G401.6 (cell line): ENCODE results near the gene FOXRED1.
A peak's percentile ranks its signal among the peaks of the same experiment; 100 is the strongest.
"Not testable (repeated sequence)": the region's sequence is repeated elsewhere in the genome, so short reads cannot be mapped to it uniquely, and the experiment has no call there.

Experiments
- FAIRE-seq: peaks from 2 replicates; lab custom pipeline; 2012; peaks lifted over from hg19 to GRCh38; lab: Jason Lieb, UNC

Gene FOXRED1

GRCh38 chr11:126268708-126269579, at the start of gene FOXRED1, which contains the start of gene SRPRA:
TSS of gene FOXRED1 (plus strand) at chr11:126269154. CDS start at chr11:126269207, 53 bp downstream.
TSS of gene SRPRA (minus strand) at chr11:126268895. CDS start at chr11:126268804, 91 bp downstream.
- peak; percentile 98 for FAIRE-seq

DNA sequence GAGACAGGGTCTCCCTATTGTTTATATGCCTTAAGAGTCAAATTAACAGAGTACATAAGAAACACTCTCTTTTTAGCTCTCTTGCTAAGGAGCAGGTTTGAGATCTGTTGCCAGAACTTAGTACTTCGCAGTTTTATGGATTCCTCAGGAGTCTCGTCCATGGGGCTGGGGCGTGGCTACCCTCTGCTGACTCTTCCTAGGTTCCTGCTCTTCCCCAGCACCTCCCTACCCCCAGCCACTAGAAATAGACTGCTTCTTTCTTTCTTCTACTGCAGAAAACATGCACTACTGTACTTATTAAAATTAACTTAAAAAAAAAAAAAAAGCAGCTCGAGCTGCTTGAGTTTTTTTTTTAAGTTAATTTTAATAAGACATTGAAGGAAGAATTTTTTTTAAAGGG, 49.4 kb upstream of the FOXRED1 start:
- no peak for FAIRE-seq

- FAIRE-seq, result no peak
Observed at GRCh38 chr11:126224647-126225294, 44.2 kb upstream of the FOXRED1 start.

DNA sequence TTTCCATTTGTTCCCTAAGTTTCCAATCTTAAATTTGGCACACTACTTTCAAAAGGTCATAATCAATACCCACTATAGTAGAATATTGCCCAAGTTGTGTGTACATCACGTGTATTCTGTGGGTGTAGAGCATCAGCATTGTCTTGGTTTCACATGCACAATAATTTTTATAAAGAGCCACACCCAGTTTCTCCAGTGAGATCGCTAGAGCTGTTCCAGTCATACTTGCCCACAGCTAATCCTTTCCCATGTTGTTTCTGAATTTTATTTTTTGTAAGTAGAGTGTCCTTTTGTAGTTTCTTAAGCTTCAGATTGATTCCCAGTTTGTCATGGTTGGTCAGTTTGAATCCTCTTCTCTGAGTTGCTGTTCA, 43.7 kb upstream of the FOXRED1 start:
- no peak for FAIRE-seq

DNA sequence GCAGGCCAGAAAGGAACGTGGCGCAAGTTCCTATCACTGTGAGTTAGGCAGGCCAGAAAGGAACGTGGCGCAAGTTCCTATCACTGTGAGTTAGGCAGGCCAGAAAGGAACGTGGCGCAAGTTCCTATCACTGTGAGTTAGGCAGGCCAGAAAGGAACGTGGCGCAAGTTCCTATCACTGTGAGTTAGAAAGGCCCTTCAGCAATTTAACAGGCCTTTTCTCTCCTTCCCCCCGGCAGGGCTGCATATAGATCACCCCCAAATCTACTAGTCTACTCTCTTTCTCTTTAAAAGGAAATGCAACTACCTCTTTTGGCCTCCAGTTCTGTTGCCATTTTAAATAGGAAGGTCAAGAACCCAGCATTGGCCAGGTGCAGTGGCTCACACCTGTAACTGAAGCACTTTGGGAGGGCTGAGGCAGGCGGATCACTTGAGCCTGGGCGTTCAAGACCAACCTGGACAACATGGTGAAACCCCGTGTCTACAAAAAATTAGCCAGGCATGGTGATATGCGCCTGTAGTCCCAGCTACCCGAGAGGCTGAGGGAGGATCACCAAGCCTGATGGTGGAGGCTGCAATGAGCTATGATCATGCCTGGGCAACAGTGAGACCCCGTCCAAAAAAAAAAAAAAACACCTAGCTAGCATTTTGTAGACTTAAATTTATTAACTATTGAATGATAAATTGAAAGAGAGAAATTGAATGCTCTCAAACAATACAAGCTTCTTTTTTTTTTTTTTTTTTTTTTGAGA, 42.4 kb upstream of the FOXRED1 start:
- FAIRE-seq, result no peak

DNA sequence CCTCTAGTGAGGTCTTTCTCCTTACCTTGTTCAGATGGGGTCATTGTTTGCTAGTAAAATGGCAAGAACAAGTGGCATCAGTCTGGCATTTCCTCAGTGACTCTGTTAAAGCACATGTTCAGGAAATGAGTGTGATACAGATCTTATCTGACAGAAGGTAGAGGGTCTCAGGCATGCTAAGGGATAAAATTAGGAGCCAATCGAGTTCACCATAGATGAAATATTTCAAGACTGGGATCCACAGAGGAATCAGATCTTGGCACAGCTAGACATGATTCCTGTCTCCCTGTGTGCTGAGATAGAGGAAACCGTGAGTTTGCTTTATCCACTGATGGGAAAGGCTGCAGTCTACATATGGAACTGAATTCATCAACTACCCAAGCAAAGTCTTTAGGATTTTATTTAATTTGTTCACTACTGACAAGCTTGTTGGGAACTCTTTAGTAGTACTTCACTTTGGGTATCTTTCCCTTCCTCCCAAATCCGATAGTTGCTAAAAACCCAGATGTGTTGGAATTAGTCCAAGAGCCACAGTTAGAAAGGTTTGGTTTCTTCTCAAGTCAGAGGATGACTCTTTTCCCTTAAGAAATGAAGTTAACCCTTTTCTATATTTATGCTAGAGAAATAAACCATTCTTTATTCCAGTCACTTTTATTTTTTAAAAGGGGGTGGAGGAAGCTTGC, 39.0 kb upstream of the FOXRED1 start:
- no peak for FAIRE-seq

GRCh38 chr11:126231725-126232459, 37.1 kb upstream of the FOXRED1 start:
- no peak for FAIRE-seq

- peak; percentile 78 for FAIRE-seq
Observed at GRCh38 chr11:126232683-126233082, 36.3 kb upstream of the FOXRED1 start.

GRCh38 chr11:126233391-126233790, 35.6 kb upstream of the FOXRED1 start:
- no peak for FAIRE-seq

- no peak for FAIRE-seq
Observed at GRCh38 chr11:126246636-126247035, 22.3 kb upstream of the FOXRED1 start.

DNA sequence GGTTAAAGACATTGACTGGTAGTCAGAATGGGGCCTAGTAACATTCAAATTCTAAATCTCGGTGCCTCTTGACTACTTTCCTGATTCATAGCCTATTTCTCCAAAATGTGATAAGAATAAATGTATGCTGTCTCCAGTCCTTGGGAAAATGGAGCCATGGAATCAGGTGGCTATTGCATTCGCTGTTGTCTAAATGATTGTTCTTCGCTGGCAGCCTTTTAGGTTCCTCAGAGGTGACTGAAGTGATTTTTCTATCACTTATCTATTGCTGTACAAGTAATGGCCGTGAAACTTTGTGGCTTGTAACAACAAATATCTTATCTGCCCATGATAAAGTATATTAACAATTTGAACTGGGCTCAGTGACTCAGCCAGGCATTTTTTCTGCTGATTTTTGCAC, 15.7 kb upstream of the FOXRED1 start:
- no peak for FAIRE-seq

DNA sequence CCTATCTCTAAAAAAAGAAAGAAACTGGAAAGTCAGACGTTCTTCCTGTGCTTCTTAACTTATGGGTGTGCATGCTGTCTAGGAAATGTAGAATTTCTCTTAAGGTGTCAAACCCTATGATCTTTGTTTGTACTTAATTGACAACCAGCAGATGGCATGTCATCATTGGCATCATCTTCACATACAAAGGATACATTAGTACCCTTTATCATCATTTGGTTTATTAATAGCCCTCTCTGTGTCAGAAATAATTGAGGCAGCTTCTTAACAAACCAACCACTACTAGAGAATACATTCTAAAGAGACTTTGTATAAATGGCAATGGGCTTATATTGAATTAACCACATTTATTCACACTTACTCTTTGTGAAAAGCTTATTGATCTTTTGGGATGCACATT, 14.1 kb upstream of the FOXRED1 start:
- FAIRE-seq, result no peak

DNA sequence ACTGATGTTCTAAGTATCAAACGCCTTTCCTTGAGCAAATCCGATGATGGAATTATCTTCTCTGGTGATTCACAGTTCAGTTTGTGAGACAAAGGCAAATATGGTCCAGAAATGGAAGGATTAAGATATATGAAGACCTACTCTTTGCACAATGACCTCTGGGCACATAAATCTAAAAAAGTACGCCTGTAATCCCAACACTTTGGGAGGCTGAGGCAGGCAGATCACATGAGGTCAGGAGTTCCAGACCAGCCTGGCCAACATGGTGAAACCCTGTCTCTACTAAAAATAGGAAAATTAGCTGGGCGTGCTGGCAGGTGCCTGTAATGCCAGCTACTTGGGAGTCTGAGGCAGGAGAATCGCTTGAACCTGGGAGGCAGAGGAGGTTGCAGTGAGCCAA, 13.4 kb upstream of the FOXRED1 start:
- not testable (repeated sequence) for FAIRE-seq

- no peak for FAIRE-seq
Observed at GRCh38 chr11:126256216-126256615, 12.7 kb upstream of the FOXRED1 start.

GRCh38 chr11:126257144-126257543, 11.8 kb upstream of the FOXRED1 start:
- no peak for FAIRE-seq

DNA sequence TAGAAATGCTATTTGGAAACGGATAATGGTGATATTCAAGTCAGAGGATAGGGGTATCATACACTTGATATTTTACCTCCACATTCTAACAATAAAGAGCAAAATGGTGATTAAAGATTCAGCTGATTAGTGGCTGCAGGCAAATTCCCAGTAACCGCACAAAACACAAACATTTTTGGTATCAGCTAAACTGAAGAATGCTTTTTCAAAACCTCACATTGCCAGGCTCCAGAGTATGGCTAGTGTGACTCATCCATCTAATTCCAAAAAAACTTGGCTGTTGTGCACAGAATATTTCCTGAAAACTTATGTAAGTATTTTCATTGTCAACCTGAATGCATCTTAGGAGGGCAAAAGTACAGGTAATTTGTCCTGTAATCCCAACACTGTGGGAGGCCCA, 11.2 kb upstream of the FOXRED1 start:
- no peak for FAIRE-seq

- FAIRE-seq, result no peak
Observed at GRCh38 chr11:126262216-126262615, 6.7 kb upstream of the FOXRED1 start.

DNA sequence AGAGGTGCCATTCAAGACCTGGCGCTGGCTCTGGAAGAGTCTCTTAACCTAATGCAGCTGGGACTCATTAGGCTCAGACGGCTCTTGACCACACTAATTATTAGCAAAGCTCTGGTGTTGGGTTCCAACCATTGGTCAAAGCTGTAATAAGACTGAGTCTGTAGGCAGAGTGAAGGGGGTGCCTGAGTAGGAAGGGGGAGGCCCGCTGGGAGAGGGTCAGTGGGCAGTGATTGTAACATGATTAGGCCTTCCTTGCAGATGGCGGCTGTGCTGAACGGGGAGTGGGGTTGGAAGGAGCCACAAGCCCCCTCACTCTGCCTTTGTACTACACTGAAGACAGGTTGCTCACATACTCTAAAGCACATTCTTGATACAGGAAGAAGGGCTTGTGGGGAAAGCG, 5.5 kb upstream of the FOXRED1 start:
- FAIRE-seq, result no peak

DNA sequence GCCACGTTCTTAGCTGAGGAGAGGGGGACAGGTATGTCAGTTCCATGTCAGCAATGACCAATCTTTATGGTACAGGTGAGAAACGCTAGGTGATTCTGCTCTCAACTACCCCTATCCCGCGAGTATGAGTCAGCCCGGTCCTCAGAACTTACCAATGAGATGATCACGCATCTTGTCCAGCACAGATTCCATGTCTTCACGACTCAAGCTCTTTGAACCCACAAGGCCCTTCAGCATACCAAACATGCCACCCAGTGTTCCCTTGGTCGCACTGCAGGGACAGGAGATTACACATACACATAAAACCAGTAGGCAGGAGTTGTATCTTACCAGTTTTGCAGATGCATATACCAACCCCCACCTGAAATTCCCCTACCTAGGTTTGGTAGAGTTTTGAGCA, 3.1 kb upstream of the FOXRED1 start:
- no peak for FAIRE-seq

- no peak for FAIRE-seq
Observed at GRCh38 chr11:126267650-126268049, 1.3 kb upstream of the FOXRED1 start.

DNA sequence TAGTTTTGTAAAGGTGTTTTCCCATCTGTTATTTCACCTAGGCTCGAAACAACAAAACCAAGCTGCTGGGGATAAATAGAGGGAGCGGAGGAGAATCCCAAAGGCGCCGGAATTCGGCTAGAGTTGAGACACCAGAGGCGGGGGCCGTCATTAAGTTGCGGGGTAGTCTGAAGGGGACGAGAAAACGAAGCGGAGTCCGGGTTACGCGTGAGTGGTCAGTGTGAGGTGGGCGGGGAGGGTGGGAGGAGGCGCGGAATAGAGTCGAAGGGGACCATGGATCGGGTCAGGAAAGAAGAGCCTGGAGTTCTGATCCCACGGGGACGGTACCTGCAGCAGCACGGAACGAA, 620 bp upstream of the FOXRED1 start:
- no peak for FAIRE-seq

- no peak for FAIRE-seq
Observed at GRCh38 chr11:126277322-126277721, 8.4 kb downstream of the FOXRED1 start.
